SK-N-SH (cell line): ENCODE data around the gene CBX8. TPM values are rescaled to one million over a fixed set of nuclear protein-coding genes. Genes with fewer than 3 reads are reported as not detected.

Source experiments
- CTCF ChIA-PET: fragments of 300-600, 350-600 bp; formaldehyde crosslinking; extraction: SDS; loops from one replicate; lab custom pipeline; 2021; lab: Yijun Ruan, JAX
- POLR2A ChIA-PET: fragments of 350-600 bp; sonication (Branson Sonifier 250); formaldehyde crosslinking; extraction: SDS; loops from one replicate; lab custom pipeline; 2020; ENCODE audit warnings: antibody characterized with exemption, inconsistent platforms; lab: Yijun Ruan, JAX
- DNase-seq: peaks from one replicate; pipeline ENCODE4 v3.0.0; 2012
- H2AFZ ChIP-seq: fragments of 200-600 bp; sonication (generic); 2 replicates; pipeline ENCODE4 v1.8.1; 2016; ENCODE audit warnings: antibody characterized with exemption, mild to moderate bottlenecking, low read depth
- H3F3A ChIP-seq: fragments of 200-600 bp; sonication (generic); replicated peaks from 2 replicates; pipeline ENCODE3; 2016; ENCODE audit warnings: antibody characterized with exemption, mild to moderate bottlenecking; ENCODE audit not compliant: insufficient read depth
- H3K27ac ChIP-seq, 2 experiments: fragments of 200-500 bp in 1 of 2; fragments of 200-600 bp in 1 of 2; sonication (Bioruptor generic) in 1 of 2; sonication (generic), shearing (Covaris generic) in 1 of 2; 2 replicates each; pipeline versions ENCODE4 v1.5.1 to v1.6.1; 2014 to 2016; ENCODE audit warnings: low read depth in 2 of 2, inconsistent platforms in 1 of 2, low read length in 1 of 2, mild to moderate bottlenecking in 1 of 2, mixed read lengths in 1 of 2
- H3K27me3 ChIP-seq: fragments of 200-600 bp; sonication (generic), shearing (Covaris generic); 2 replicates; pipeline ENCODE4 v1.6.1; 2016; ENCODE audit warnings: mixed run types; ENCODE audit not compliant: insufficient read depth
- H3K36me3 ChIP-seq, 2 experiments: fragments of 200-500 bp in 1 of 2; fragments of 200-600 bp in 1 of 2; sonication (Bioruptor generic) in 1 of 2; sonication (generic) in 1 of 2; replicated peaks in 1 of 2; 2 replicates each; pipeline versions ENCODE3 to v1.5.1; 2014 to 2016; ENCODE audit warnings: low read length in 1 of 2, mild to moderate bottlenecking in 1 of 2; ENCODE audit not compliant: insufficient read depth in 2 of 2, control insufficient read depth in 1 of 2
- H3K4me1 ChIP-seq, 2 experiments: fragments of 200-500 bp in 1 of 2; fragments of 200-600 bp in 1 of 2; sonication (Bioruptor generic) in 1 of 2; sonication (generic), shearing (Covaris generic) in 1 of 2; 2 replicates each; pipeline versions ENCODE4 v1.5.1 to v1.6.1; 2014 to 2016; ENCODE audit warnings: low read depth in 1 of 2, low read length in 1 of 2, mixed run types in 1 of 2; ENCODE audit not compliant: insufficient read depth in 2 of 2, control insufficient read depth in 1 of 2
- H3K4me2 ChIP-seq: fragments of 200-600 bp; sonication (generic), shearing (Covaris generic); 2 replicates; pipeline ENCODE4 v1.6.1; 2017; ENCODE audit warnings: mixed run types
- H3K4me3 ChIP-seq, 2 experiments: fragments of 200-500 bp in 1 of 2; fragments of 200-600 bp in 1 of 2; sonication (Bioruptor generic) in 1 of 2; sonication (generic), shearing (Covaris generic) in 1 of 2; 2 replicates each; pipeline versions ENCODE4 v1.5.1 to v1.8.1; 2014 to 2016; ENCODE audit warnings: low read depth in 2 of 2, inconsistent platforms in 1 of 2, low read length in 1 of 2, mild to moderate bottlenecking in 1 of 2, mixed read lengths in 1 of 2, moderate library complexity in 1 of 2
- H3K79me2 ChIP-seq: fragments of 200-600 bp; sonication (generic); 2 replicates; pipeline ENCODE4 v1.8.1; 2017; ENCODE audit warnings: mild to moderate bottlenecking; ENCODE audit not compliant: insufficient read depth
- H3K9ac ChIP-seq: fragments of 200-600 bp; sonication (generic); 2 replicates; pipeline ENCODE4 v1.6.1; 2017; ENCODE audit warnings: mixed run types
- H3K9me2 ChIP-seq: fragments of 200-600 bp; sonication (generic); 2 replicates; pipeline ENCODE4 v1.6.1; 2017; ENCODE audit warnings: mixed run types
- H3K9me3 ChIP-seq: fragments of 200-600 bp; sonication (generic); 2 replicates; pipeline ENCODE4 v1.6.1; 2017; ENCODE audit warnings: mixed run types, mild to moderate bottlenecking, moderate library complexity
- H4K20me1 ChIP-seq: fragments of 200-600 bp; sonication (generic); 2 replicates; pipeline ENCODE4 v1.6.1; 2017; ENCODE audit warnings: mild to moderate bottlenecking, mixed run types; ENCODE audit not compliant: insufficient read depth
- CHD2 ChIP-seq: fragments of 150-350 bp; IDR thresholded peaks from 2 replicates; pipeline ENCODE4 v1.6.1; 2018; ENCODE audit warnings: low read length; ENCODE audit not compliant: partially characterized antibody
- CTCF ChIP-seq: fragments of 200-600 bp; sonication (generic); IDR thresholded peaks from 2 replicates; pipeline ENCODE4 v1.6.1; 2017; ENCODE audit warnings: antibody characterized with exemption, mild to moderate bottlenecking, moderate library complexity
- FOXJ3 ChIP-seq: sonication (generic); formaldehyde crosslinking; IDR thresholded peaks from 2 replicates; pipeline ENCODE4 v1.5.1; 2020; ENCODE audit warnings: mild to moderate bottlenecking, missing genetic modification reagents
- FOXM1 ChIP-seq: IDR thresholded peaks from 2 replicates; pipeline ENCODE4 v1.4.0; 2012; ENCODE audit warnings: low read depth, mild to moderate bottlenecking
- GATA2 ChIP-seq: sonication (generic); formaldehyde crosslinking; IDR thresholded peaks from 2 replicates; pipeline ENCODE4 v1.5.0; 2020; ENCODE audit warnings: mild to moderate bottlenecking, missing genetic modification reagents
- JUND ChIP-seq: IDR thresholded peaks from 2 replicates; pipeline ENCODE4 v1.4.0; 2012
- MAX ChIP-seq: IDR thresholded peaks from 2 replicates; pipeline ENCODE4 v1.4.0; 2012; ENCODE audit warnings: low read depth
- MXI1 ChIP-seq: IDR thresholded peaks from 2 replicates; pipeline ENCODE4 v1.6.1; 2012; ENCODE audit warnings: mild to moderate bottlenecking, low read depth, low read length, improper control_type of control experiment
- RAD21 ChIP-seq: IDR thresholded peaks from 2 replicates; pipeline ENCODE4 v1.6.1; 2012; ENCODE audit warnings: mild to moderate bottlenecking, low read length
- RCOR1 ChIP-seq: fragments of 150-350 bp; IDR thresholded peaks from 2 replicates; pipeline ENCODE4 v1.6.1; 2017; ENCODE audit warnings: antibody characterized with exemption, low read length
- REST ChIP-seq: IDR thresholded peaks from 2 replicates; pipeline ENCODE4 v1.6.1; 2012; ENCODE audit warnings: mild to moderate bottlenecking, low read depth, low read length, moderate library complexity
- RFX5 ChIP-seq: IDR thresholded peaks from 2 replicates; pipeline ENCODE4 v1.6.1; 2012; ENCODE audit warnings: mild to moderate bottlenecking, improper control_type of control experiment, low read length
- RXRA ChIP-seq: IDR thresholded peaks from 2 replicates; pipeline ENCODE4 v1.4.0; 2012; ENCODE audit warnings: low read depth, mild to moderate bottlenecking, borderline replicate concordance
- TCF12 ChIP-seq: IDR thresholded peaks from 2 replicates; pipeline ENCODE4 v1.4.0; 2012
- USF2 ChIP-seq: fragments of 150-350 bp; IDR thresholded peaks from 2 replicates; pipeline ENCODE4 v1.6.1; 2017; ENCODE audit warnings: antibody characterized with exemption, low read length, low read depth, borderline replicate concordance
- WGBS: methylation state at CpG from one replicate; pipeline ENCODE4 v1.1.6; 2017; ENCODE audit warnings: low lambda C conversion rate; 5-methylcytosine and 5-hydroxymethylcytosine counted together
- polyA plus RNA-seq, 3 experiments: library from polyadenylated mRNA; depleted of rRNA; stranded (reverse); fragments of >200 nt; gene quantifications; 2 replicates each; pipeline ENCODE4 v1.2.3, GENCODE V29; 2012
- TF ChIP-seq, protein P1 (sequence below): IDR thresholded peaks from 2 replicates; pipeline ENCODE4; 2012
- TF ChIP-seq, protein P2 (sequence below): IDR thresholded peaks from 2 replicates; pipeline ENCODE4 v1.4.0; 2012; ENCODE audit warnings: low read depth, borderline replicate concordance

The CBX8 gene
- polyA plus RNA-seq, 1 of the 3 experiments (the other 2 are of a cell fraction) = 2.9 TPM

DNA sequence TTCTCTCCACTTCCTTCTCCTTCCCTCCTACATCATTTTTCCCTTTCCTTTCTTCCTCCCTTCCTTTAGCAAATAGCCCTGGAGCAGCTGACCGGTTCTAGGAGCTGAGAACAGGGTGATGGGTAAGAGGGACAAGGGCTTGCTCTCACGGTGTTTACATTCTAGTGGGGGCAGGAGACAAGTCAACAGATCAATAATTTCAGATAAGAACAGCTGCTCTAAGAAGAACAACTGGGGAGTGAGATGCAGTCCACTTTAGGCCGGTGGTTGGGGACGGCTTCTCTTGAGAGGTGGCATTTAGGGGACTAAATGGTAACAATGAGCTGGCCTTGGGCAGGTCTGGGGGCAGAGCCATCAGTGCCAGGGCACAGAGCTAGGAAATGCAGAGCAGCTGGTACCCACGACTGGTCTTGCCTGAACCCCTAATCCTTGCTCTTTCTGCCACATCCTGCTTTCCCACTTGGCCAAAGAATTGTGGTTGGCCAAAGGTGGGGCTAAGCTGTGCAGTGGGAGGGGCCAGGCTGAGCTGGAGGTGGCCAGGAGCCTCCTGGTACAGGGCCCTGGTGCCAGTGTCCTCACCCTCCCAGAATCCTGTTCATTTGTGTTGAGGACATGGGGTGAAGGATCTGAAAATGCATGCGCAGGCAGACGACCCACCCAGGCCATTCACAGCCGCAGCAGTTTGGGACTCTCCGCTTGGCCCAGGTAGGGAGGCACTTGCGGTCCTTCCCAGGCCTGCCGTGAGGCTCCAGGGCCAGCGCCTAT lies 24.6 kb upstream of the CBX8 start:
- H3K27ac ChIP-seq = no peak overlapping the region
- H3K9me3 ChIP-seq = no peaks in the 10 kb centered on the region
- H2AFZ ChIP-seq = no peak overlapping the region
- no peaks in the 10 kb centered on the region for H3K9me2 ChIP-seq
- POLR2A ChIA-PET = interaction anchor here (0.8 to 0.9 kb wide), 2 partner anchors 22 to 98 kb away, joined by 3 read pairs; no protein-coding TSS in a partner anchor
- H3K4me2 ChIP-seq = no peak overlapping the region
- no peaks in the 10 kb centered on the region for H4K20me1 ChIP-seq
- 82% methylated on average over 12 of the region's 12 CpGs for WGBS
- H3K36me3 ChIP-seq = no peaks in the 10 kb centered on the region
- H3K4me3 ChIP-seq = no peak overlapping the region
- no peaks in the 10 kb centered on the region for H3F3A ChIP-seq
- CTCF ChIA-PET = interaction anchor here (1.0 to 5.5 kb wide), 5 partner anchors 11 to 24 kb away, joined by 3 to 43 read pairs (median 9); no protein-coding TSS in a partner anchor
- no peaks in the 10 kb centered on the region for H3K27me3 ChIP-seq
- no peaks in the 10 kb centered on the region; a peak in 1 of 4 replicates for H3K4me1 ChIP-seq
- TF ChIP-seq GATA2 (CRISPR knock-in tag) = no peak
- no peak for TF ChIP-seq RCOR1
- no peak for TF ChIP-seq USF2
- no peak for TF ChIP-seq RFX5
- TF ChIP-seq FOXM1 = no peak
- no peak for TF ChIP-seq RXRA
- TF ChIP-seq TCF12 = no peak
- H3K9ac ChIP-seq = no peak overlapping the region
- H3K79me2 ChIP-seq = no peaks in the 10 kb centered on the region
- no peak for DNase-seq

DNA sequence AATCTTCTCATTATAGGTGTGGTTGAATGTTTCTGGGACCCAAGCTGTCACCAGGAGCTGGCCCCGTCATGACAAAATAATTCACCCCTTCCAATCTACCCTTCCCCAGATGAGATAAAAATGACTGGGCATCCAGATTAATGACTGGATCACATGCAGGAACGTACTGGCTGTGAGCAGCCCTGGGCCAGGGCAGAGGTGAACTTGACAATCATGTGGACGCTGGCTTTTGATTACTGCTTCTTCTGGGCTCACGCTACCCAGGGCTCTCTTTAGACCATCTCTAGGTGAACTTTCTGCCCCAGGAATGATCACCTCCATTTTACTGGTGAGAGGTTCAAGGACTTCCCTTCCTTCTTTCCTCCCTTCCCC lies 24.1 kb upstream of the CBX8 start:
- Histone ChIP-seq H3K9me3 (no peaks in the 10 kb centered on the region), H3K4me1 (no peaks in the 10 kb centered on the region), H4K20me1 (no peaks in the 10 kb centered on the region), H3K9me2 (no peaks in the 10 kb centered on the region), H3K27me3 (no peaks in the 10 kb centered on the region), H3K36me3 (no peaks in the 10 kb centered on the region), H3K4me2 (no peak overlapping the region), H3K79me2 (no peaks in the 10 kb centered on the region), H2AFZ (no peak overlapping the region), H3F3A (no peaks in the 10 kb centered on the region), H3K9ac (no peak overlapping the region), H3K4me3 (no peak overlapping the region), H3K27ac (no peak overlapping the region)
- 95% methylated on average over 4 of the region's 4 CpGs for WGBS
- CTCF ChIA-PET = interaction anchor here (1.0 to 5.5 kb wide), 6 partner anchors 10 to 112 kb away, joined by 3 to 43 read pairs (median 7); no protein-coding TSS in a partner anchor
- no peak for DNase-seq
- POLR2A ChIA-PET = no interaction called here
- TF ChIP-seq RAD21 (no peak), MXI1 (no peak), MAX (no peak), REST (no peak), CTCF (no peak), JUND (no peak), CHD2 (no peak), FOXJ3 (CRISPR knock-in tag) (no peak), USF2 (no peak)
- TF ChIP-seq, protein P1, sequence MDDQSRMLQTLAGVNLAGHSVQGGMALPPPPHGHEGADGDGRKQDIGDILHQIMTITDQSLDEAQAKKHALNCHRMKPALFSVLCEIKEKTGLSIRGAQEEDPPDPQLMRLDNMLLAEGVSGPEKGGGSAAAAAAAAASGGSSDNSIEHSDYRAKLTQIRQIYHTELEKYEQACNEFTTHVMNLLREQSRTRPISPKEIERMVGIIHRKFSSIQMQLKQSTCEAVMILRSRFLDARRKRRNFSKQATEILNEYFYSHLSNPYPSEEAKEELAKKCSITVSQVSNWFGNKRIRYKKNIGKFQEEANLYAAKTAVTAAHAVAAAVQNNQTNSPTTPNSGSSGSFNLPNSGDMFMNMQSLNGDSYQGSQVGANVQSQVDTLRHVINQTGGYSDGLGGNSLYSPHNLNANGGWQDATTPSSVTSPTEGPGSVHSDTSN = no peak
- TF ChIP-seq, protein P2, sequence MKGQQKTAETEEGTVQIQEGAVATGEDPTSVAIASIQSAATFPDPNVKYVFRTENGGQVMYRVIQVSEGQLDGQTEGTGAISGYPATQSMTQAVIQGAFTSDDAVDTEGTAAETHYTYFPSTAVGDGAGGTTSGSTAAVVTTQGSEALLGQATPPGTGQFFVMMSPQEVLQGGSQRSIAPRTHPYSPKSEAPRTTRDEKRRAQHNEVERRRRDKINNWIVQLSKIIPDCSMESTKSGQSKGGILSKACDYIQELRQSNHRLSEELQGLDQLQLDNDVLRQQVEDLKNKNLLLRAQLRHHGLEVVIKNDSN = no peak
